K562 (cell line): Measurements from ENCODE around the gene OPCML.

Experiments used
- CTCF ChIP-seq, 3 experiments: IDR thresholded peaks in 2 of 3; conservative IDR thresholded peaks in 1 of 3; 2 replicates each; pipeline ENCODE4 v1.5.1; 2011 to 2012; ENCODE audit warnings: low read length in 3 of 3, mild to moderate bottlenecking in 3 of 3, control low read depth in 2 of 3, improper control_type of control experiment in 1 of 3, inconsistent platforms in 1 of 3, low read depth in 1 of 3, mixed read lengths in 1 of 3, moderate library complexity in 1 of 3; ENCODE audit not compliant: insufficient read depth in 2 of 3
- MYC ChIP-seq, 2 experiments: fragments of 250-450 bp in 1 of 2; sonication (Bioruptor Pico) in 1 of 2; IDR thresholded peaks; 2 replicates each; pipeline versions ENCODE4 v1.5.1 to v1.6.1; 2012 to 2021; ENCODE audit warnings: low read depth in 2 of 2, borderline replicate concordance in 1 of 2, improper control_type of control experiment in 1 of 2, low read length in 1 of 2, mild to moderate bottlenecking in 1 of 2, moderate library complexity in 1 of 2
- TAF1 ChIP-seq: IDR thresholded peaks from 2 replicates; pipeline ENCODE4 v1.6.1; 2011; ENCODE audit warnings: mild to moderate bottlenecking, low read length, moderate library complexity; ENCODE audit not compliant: insufficient read depth, control insufficient read depth, severe bottlenecking; ENCODE audit errors: extremely low read depth
- ZZZ3 ChIP-seq: fragments of 450-650 bp; IDR thresholded peaks from 2 replicates; pipeline ENCODE4 v1.6.1; 2016; ENCODE audit warnings: antibody characterized with exemption, mild to moderate bottlenecking, moderate library complexity

GRCh38 chr11:133240908-133241655, 291.2 kb downstream of the OPCML start:
- TF ChIP-seq CTCF (IDR thresholded peaks at IDR 0.05 in 2 of 3, conservative IDR thresholded peaks at IDR 0.05 in 1 of 3; ENCODE audit: insufficient read depth in 2 of 3, low read depth in 1 of 3, low read length in 3 of 3) (no peak), ZZZ3 (no peak), TAF1 (no peak), MYC (IDR thresholded peaks at IDR 0.05; ENCODE audit: low read depth, low read length) (no peak), MYC (CRISPR knock-in tag; IDR thresholded peaks at IDR 0.05; ENCODE audit: borderline replicate concordance, low read depth) (no peak)
